H9 (cell line): ENCODE results near the gene OXCT2. TPM values are rescaled to one million over a fixed set of nuclear protein-coding genes. Genes with fewer than 3 reads are reported as not detected.

Experiments
- DNase-seq: peaks from one replicate; pipeline ENCODE4 v3.0.0-alpha.2; 2017
- H2AFZ ChIP-seq: one replicate; pipeline ENCODE4 v1.6.1; 2013; ENCODE audit warnings: mild to moderate bottlenecking, low read length, control low read depth, moderate library complexity
- H2AK5ac ChIP-seq: 2 replicates; pipeline ENCODE4 v1.6.1; 2013; ENCODE audit warnings: low read length, control low read depth, mixed read lengths; ENCODE audit not compliant: insufficient read length
- H2BK120ac ChIP-seq: one replicate; pipeline ENCODE4 v1.6.1; 2013; ENCODE audit warnings: low read depth, mild to moderate bottlenecking, low read length, control low read depth, inconsistent platforms; ENCODE audit not compliant: poor library complexity, severe bottlenecking
- H2BK12ac ChIP-seq: 2 replicates; pipeline ENCODE4 v1.6.1; 2013; ENCODE audit warnings: low read length, control low read depth, mixed read lengths, low read depth; ENCODE audit not compliant: insufficient read length
- H2BK15ac ChIP-seq: 2 replicates; pipeline ENCODE4 v1.6.1; 2013; ENCODE audit warnings: low read depth, low read length, control low read depth
- H2BK20ac ChIP-seq: one replicate; pipeline ENCODE4 v1.6.1; 2013; ENCODE audit warnings: low read depth, mild to moderate bottlenecking, low read length, control low read depth, inconsistent platforms; ENCODE audit not compliant: poor library complexity, severe bottlenecking
- H2BK5ac ChIP-seq: 2 replicates; pipeline ENCODE4 v1.6.1; 2013; ENCODE audit warnings: low read length, control low read depth, mixed read lengths; ENCODE audit not compliant: insufficient read length
- H3K14ac ChIP-seq: 2 replicates; pipeline ENCODE4 v1.6.1; 2013; ENCODE audit warnings: low read length, control low read depth; ENCODE audit not compliant: insufficient read depth
- H3K18ac ChIP-seq: 2 replicates; pipeline ENCODE4 v1.6.1; 2013; ENCODE audit warnings: low read depth, mild to moderate bottlenecking, mixed read lengths, low read length, control low read depth; ENCODE audit not compliant: insufficient read length
- H3K23ac ChIP-seq: 2 replicates; pipeline ENCODE4 v1.6.1; 2013; ENCODE audit warnings: low read length, control low read depth, mixed read lengths, low read depth; ENCODE audit not compliant: insufficient read length
- H3K23me2 ChIP-seq: 2 replicates; pipeline ENCODE4 v1.6.1; 2013; ENCODE audit warnings: low read depth, mild to moderate bottlenecking, mixed read lengths, low read length, control low read depth; ENCODE audit not compliant: insufficient read length, poor library complexity, severe bottlenecking
- H3K27ac ChIP-seq: 2 replicates; pipeline ENCODE4 v1.5.1; 2013; ENCODE audit warnings: low read length, control low read depth, mixed read lengths, low read depth; ENCODE audit not compliant: insufficient read length
- H3K27me3 ChIP-seq: 2 replicates; pipeline ENCODE4 v1.6.1; 2013; ENCODE audit warnings: low read length, control low read depth, inconsistent platforms; ENCODE audit not compliant: insufficient read depth
- H3K4ac ChIP-seq: 2 replicates; pipeline ENCODE4 v1.6.1; 2013; ENCODE audit warnings: low read depth, mild to moderate bottlenecking, control low read depth, inconsistent platforms, low read length, moderate library complexity
- H3K4me1 ChIP-seq: 2 replicates; pipeline ENCODE4 v1.6.1; 2013; ENCODE audit warnings: low read length, control low read depth, inconsistent platforms; ENCODE audit not compliant: insufficient read depth
- H3K4me2 ChIP-seq: 2 replicates; pipeline ENCODE4 v1.6.1; 2013; ENCODE audit warnings: low read length, control low read depth, mixed read lengths; ENCODE audit not compliant: insufficient read length, insufficient read depth
- H3K56ac ChIP-seq: 2 replicates; pipeline ENCODE4 v1.6.1; 2013; ENCODE audit warnings: low read depth, mild to moderate bottlenecking, mixed read lengths, low read length, control low read depth; ENCODE audit not compliant: insufficient read length
- H3K79me1 ChIP-seq: 2 replicates; pipeline ENCODE4 v1.6.1; 2013; ENCODE audit warnings: low read depth, mild to moderate bottlenecking, moderate library complexity, low read length, control low read depth, inconsistent platforms; ENCODE audit not compliant: insufficient read depth, poor library complexity, severe bottlenecking
- H3K79me2 ChIP-seq: 2 replicates; pipeline ENCODE4 v1.6.1; 2013; ENCODE audit warnings: low read length, control low read depth, inconsistent platforms; ENCODE audit not compliant: insufficient read depth
- H3K9ac ChIP-seq: 2 replicates; pipeline ENCODE4 v1.6.1; 2013; ENCODE audit warnings: low read length, control low read depth, mixed read lengths; ENCODE audit not compliant: insufficient read length; ENCODE audit errors: extremely low read depth
- H3K9me3 ChIP-seq: one replicate; pipeline ENCODE4 v1.6.1; 2013; ENCODE audit warnings: low read depth, low read length, inconsistent platforms; ENCODE audit not compliant: control insufficient read depth
- H3T11ph ChIP-seq: one replicate; pipeline ENCODE4 v1.6.1; 2013; ENCODE audit warnings: mild to moderate bottlenecking, low read length, control low read depth, inconsistent platforms
- H4K20me1 ChIP-seq: one replicate; pipeline ENCODE4 v1.6.1; 2013; ENCODE audit not compliant: control insufficient read depth, insufficient read length, insufficient read depth
- H4K5ac ChIP-seq: 2 replicates; pipeline ENCODE4 v1.6.1; 2013; ENCODE audit warnings: low read depth, mild to moderate bottlenecking, mixed read lengths, low read length, control low read depth; ENCODE audit not compliant: insufficient read length
- H4K8ac ChIP-seq: replicated peaks from 2 replicates; pipeline ENCODE4 v1.6.1; 2013; ENCODE audit warnings: low read length, control low read depth, mixed read lengths, low read depth; ENCODE audit not compliant: insufficient read length
- H4K91ac ChIP-seq: 2 replicates; pipeline ENCODE4 v1.6.1; 2013; ENCODE audit warnings: low read depth, mild to moderate bottlenecking, moderate library complexity, mixed read lengths, low read length, control low read depth; ENCODE audit not compliant: insufficient read length
- H3K27ac Mint-ChIP-seq, 3 experiments: 2 replicates in 2 of 3; 3 replicates in 1 of 3; pipeline ENCODE4 v1.8.0; 2020 to 2021; ENCODE audit warnings: mixed read lengths in 3 of 3, mild to moderate bottlenecking in 1 of 3, moderate library complexity in 1 of 3
- H3K27me3 Mint-ChIP-seq: 2 replicates; pipeline ENCODE4 v1.8.0; 2021; ENCODE audit warnings: low read depth, mild to moderate bottlenecking, moderate library complexity, mixed read lengths
- H3K36me3 Mint-ChIP-seq, 3 experiments: 2 replicates in 2 of 3; 3 replicates in 1 of 3; pipeline ENCODE4 v1.8.0; 2020 to 2021; ENCODE audit warnings: low read depth in 3 of 3, mixed read lengths in 3 of 3; ENCODE audit not compliant: insufficient read depth in 1 of 3
- H3K4me1 Mint-ChIP-seq, 2 experiments: 2 replicates each; pipeline ENCODE4 v1.8.0; 2020; ENCODE audit warnings: mixed read lengths in 2 of 2
- H3K4me3 Mint-ChIP-seq, 2 experiments: 2 replicates in 1 of 2; 3 replicates in 1 of 2; pipeline ENCODE4 v1.8.0; 2020 to 2021; ENCODE audit warnings: mild to moderate bottlenecking in 2 of 2, mixed read lengths in 2 of 2, moderate library complexity in 1 of 2
- H3K9me3 Mint-ChIP-seq, 2 experiments: 2 replicates in 1 of 2; 3 replicates in 1 of 2; pipeline ENCODE4 v1.8.0; 2020; ENCODE audit warnings: mild to moderate bottlenecking in 2 of 2, mixed read lengths in 2 of 2, moderate library complexity in 1 of 2
- CTCF ChIP-seq: fragments of 200-600 bp; sonication (generic); conservative IDR thresholded peaks from 3 replicates; pipeline ENCODE4 v1.8.0; 2021; ENCODE audit warnings: antibody characterized with exemption, mild to moderate bottlenecking
- WGBS: extraction: QIAGEN DNeasy Blood & Tissue Kit; methylation state at CpG from one replicate; pipeline ENCODE4 v1.1.7; 2013; ENCODE audit warnings: missing lambda C conversion rate, low lambda C conversion rate, mixed read lengths; ENCODE audit not compliant: insufficient read length; ENCODE audit errors: extremely low coverage; 5-methylcytosine and 5-hydroxymethylcytosine counted together
- total RNA-seq: library from RNA; stranded (reverse); gene quantifications from 2 replicates; pipeline ENCODE4 v1.2.1, GENCODE V29; 2021

The OXCT2 gene
- total RNA-seq, 1 experiment from 2014 or later = 3.7 TPM

- Histone ChIP-seq H3K9me3 (peaks cover 5% of the 10 kb centered on the region), H3K27me3 (no peaks in the 10 kb centered on the region), H3K79me1 (no peaks in the 10 kb centered on the region), H3T11ph (no peak overlapping the region), H2BK5ac (no peak overlapping the region), H2AFZ (no peak overlapping the region), H2AK5ac (no peak overlapping the region), H4K20me1 (no peaks in the 10 kb centered on the region), H2BK20ac (no peak overlapping the region), H3K14ac (no peak overlapping the region), H3K4me2 (no peak overlapping the region), H4K8ac (no peak overlapping the region), H4K91ac (no peak overlapping the region), H3K18ac (no peak overlapping the region), H2BK120ac (no peak overlapping the region), H2BK12ac (no peak overlapping the region), H2BK15ac (no peak overlapping the region), H3K79me2 (no peaks in the 10 kb centered on the region), H3K27ac (no peak overlapping the region), H3K4me1 (no peaks in the 10 kb centered on the region), H4K5ac (no peak overlapping the region), H3K9ac (no peak overlapping the region), H3K56ac (no peak overlapping the region), H3K23me2 (no peaks in the 10 kb centered on the region), H3K23ac (no peak overlapping the region), H3K4ac (no peak overlapping the region)
- Mint-ChIP-seq H3K4me3 (no peak overlapping the region), H3K4me1 (no peaks in the 10 kb centered on the region), H3K36me3 (peaks cover 15 to 53% (median 23%) of the 10 kb centered on the region in 3 experiments), H3K27me3 (peaks cover 5% of the 10 kb centered on the region), H3K27ac (no peak overlapping the region), H3K9me3 (peaks cover 7 to 8% of the 10 kb centered on the region in 2 experiments; a peak in 4 of 5 replicates)
- WGBS = no CpG with 5 or more reads among the region's 16 CpGs
- DNase-seq = no peak
- TF ChIP-seq CTCF = no peak
Observed at GRCh38 chr1:39758556-39759435, 12.4 kb downstream of the OXCT2 start.
